GM18873 (cell line): Measurements from ENCODE around the gene ITGB5.
A peak's percentile ranks its signal among the peaks of the same experiment; 100 is the strongest.
"Not testable (repeated sequence)": the region's sequence is repeated elsewhere in the genome, so short reads cannot be mapped to it uniquely, and the experiment has no call there.

Experiments used
- ATAC-seq: cut with Tn5 transposase; IDR thresholded peaks from one replicate; pipeline ENCODE4 v1.9.1; 2021; ENCODE audit warnings: mild to moderate bottlenecking, moderate library complexity, moderate number of reproducible peaks; ENCODE audit not compliant: unreplicated experiment, low FRiP score

ITGB5 gene

GRCh38 chr3:124759666-124760401 is 127.3 kb downstream of the ITGB5 start:
- no peak for ATAC-seq

GRCh38 chr3:124758851-124759635 is 128.1 kb downstream of the ITGB5 start:
- no peak for ATAC-seq

GRCh38 chr3:124757926-124758325 is 129.2 kb downstream of the ITGB5 start:
- ATAC-seq = not testable (repeated sequence)

GRCh38 chr3:124752051-124752450 is 135.1 kb downstream of the ITGB5 start:
- ATAC-seq = no peak

- no peak for ATAC-seq
These were observed 135.7 kb downstream of the ITGB5 start for GRCh38 chr3:124751501-124751900.

GRCh38 chr3:124749877-124750276 is 137.3 kb downstream of the ITGB5 start:
- ATAC-seq = not testable (repeated sequence)

- ATAC-seq = no peak
These were observed 138.5 kb downstream of the ITGB5 start for GRCh38 chr3:124748560-124749198.

- no peak for ATAC-seq
These were observed 139.8 kb downstream of the ITGB5 start for GRCh38 chr3:124747111-124747981.

GRCh38 chr3:124745756-124746155 is 141.4 kb downstream of the ITGB5 start:
- no peak for ATAC-seq

- ATAC-seq = no peak
These were observed 146.1 kb downstream of the ITGB5 start for GRCh38 chr3:124741027-124741426.

- no peak for ATAC-seq
These were observed 155.4 kb downstream of the ITGB5 start for GRCh38 chr3:124731760-124732159.

GRCh38 chr3:124730941-124731297 is 156.2 kb downstream of the ITGB5 start:
- no peak for ATAC-seq

- peak; percentile 82 for ATAC-seq
These were observed 156.8 kb downstream of the ITGB5 start, which contains the start of gene UMPS for GRCh38 chr3:124730129-124730940. Gene UMPS, plus strand, starts transcription at chr3:124730452. Its CDS starts 20 bp downstream, at chr3:124730472.

GRCh38 chr3:124722589-124722988 is 164.6 kb downstream of the ITGB5 start:
- ATAC-seq = no peak

GRCh38 chr3:124714223-124714853 is 172.8 kb downstream of the ITGB5 start:
- ATAC-seq = no peak
